ENCODE measurements around the gene NUSAP1.
"Not testable (repeated sequence)": the region's sequence is repeated elsewhere in the genome, so short reads cannot be mapped to it uniquely, and the experiment has no call there.

NUSAP1 gene

DNA sequence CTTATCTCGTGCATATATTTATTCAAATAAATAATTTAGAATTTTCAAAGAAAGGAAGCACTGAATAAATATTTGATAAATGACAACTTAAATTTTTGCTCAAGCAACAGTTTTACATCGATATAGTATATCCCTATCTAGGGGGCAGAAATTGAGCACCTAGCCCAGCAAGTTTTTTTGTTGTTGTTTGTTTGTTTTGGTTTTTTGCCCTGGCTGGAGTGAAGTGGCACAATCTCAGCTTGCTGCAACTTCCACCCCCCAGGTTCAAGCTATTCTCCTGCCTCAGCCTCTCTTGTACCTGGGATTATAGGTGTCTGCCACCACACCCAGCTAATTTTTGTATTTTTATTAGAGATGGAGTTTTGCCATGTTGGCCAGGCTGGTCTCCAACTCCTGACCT, 42.7 kb upstream of the NUSAP1 start:
- Histone ChIP-seq H3K27ac (replicated peaks; ENCODE audit: low read length) (no peak overlapping the region), H2BK120ac (ENCODE audit: low read depth, low read length) (no peak overlapping the region), H3K4me2 (ENCODE audit: insufficient read depth, low read length, poor library complexity, severe bottlenecking) (no peak overlapping the region), H3K27me3 (ENCODE audit: control insufficient read depth in 3 of 3, insufficient read depth in 3 of 3, low read depth in 1 of 3, low read length in 3 of 3) (no peaks in the 10 kb centered on the region), H4K91ac (ENCODE audit: low read depth, low read length, poor library complexity) (no peak overlapping the region), H2BK12ac (ENCODE audit: low read length) (no peak overlapping the region), H3K79me1 (ENCODE audit: low read depth, low read length) (peaks cover 2% of the 10 kb centered on the region), H3K9me3 (replicated peaks in 1 of 2; ENCODE audit: control insufficient read depth in 2 of 2, insufficient read depth in 1 of 2, low read depth in 1 of 2, low read length in 2 of 2) (peaks cover 0 to 10% of the 10 kb centered on the region in 2 donors), H2BK15ac (ENCODE audit: low read length) (no peak overlapping the region), H3K14ac (ENCODE audit: low read length) (no peak overlapping the region), H3K18ac (ENCODE audit: low read length) (no peak overlapping the region), H3K36me3 (replicated peaks in 1 of 2; ENCODE audit: control insufficient read depth in 2 of 2, insufficient read depth in 2 of 2, low read length in 2 of 2) (peaks cover 18 to 96% of the 10 kb centered on the region in 2 donors), H3K23ac (ENCODE audit: low read depth, low read length, poor library complexity) (no peak overlapping the region), H2BK5ac (ENCODE audit: low read length) (no peak overlapping the region), H2AFZ (ENCODE audit: low read length) (no peak overlapping the region), H3K4me1 (ENCODE audit: control insufficient read depth in 2 of 2, insufficient read depth in 1 of 2, low read depth in 1 of 2, low read length in 2 of 2) (peaks cover 4 to 7% of the 10 kb centered on the region in 2 donors), H3K4me3 (ENCODE audit: low read length in 2 of 2) (no peak overlapping the region), H3K4ac (ENCODE audit: low read length) (no peak overlapping the region), H2AK5ac (ENCODE audit: low read depth, low read length) (no peak overlapping the region), H4K8ac (ENCODE audit: low read depth, low read length) (no peak overlapping the region), H3K9ac (ENCODE audit: low read depth, low read length, poor library complexity) (no peak overlapping the region)
- DNase-seq (ENCODE audit: low spot score): no peak
- no CpG with 5 or more reads among the region's 2 CpGs for WGBS, 2 donors (ENCODE audit: extremely low coverage in 2 of 2, insufficient read length in 2 of 2, insufficient replicate concordance in 1 of 2)

DNA sequence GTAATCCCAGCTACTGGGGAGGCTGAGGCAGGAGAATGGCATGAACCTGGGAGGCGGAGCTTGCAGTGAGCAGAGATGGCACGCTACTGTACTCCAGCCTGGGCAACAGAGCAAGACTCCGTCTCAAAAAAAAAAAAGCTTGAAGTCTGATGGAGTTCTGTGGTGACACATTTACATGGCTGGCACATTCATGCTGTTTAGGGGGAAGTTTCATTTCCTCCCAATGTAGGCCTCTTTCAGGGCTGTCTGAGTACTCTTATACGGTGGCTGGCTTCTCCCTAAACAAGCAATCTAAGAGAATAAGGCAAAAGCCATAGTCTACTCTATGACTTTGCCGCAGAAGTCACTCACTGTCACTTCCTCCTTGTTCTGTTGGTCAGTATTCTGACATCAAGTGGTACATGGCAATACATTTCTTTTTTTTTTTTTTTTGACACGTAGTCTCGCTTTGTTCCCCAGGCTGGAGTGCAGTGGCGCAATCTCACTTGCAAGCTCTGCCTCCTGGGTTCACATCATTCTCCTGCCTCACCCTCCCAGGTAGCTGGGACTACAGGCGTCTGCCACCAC, 41.5 kb upstream of the NUSAP1 start:
- H3K9me3 ChIP-seq (replicated peaks in 1 of 2; ENCODE audit: control insufficient read depth in 2 of 2, insufficient read depth in 1 of 2, low read depth in 1 of 2, low read length in 2 of 2): peaks cover 0 to 5% of the 10 kb centered on the region in 2 donors
- no peak for DNase-seq (ENCODE audit: low spot score)
- H2BK5ac ChIP-seq (ENCODE audit: low read length): no peak overlapping the region
- no peak overlapping the region for H2AFZ ChIP-seq (ENCODE audit: low read length)
- no peak overlapping the region for H2BK15ac ChIP-seq (ENCODE audit: low read length)
- no peak overlapping the region for H3K4ac ChIP-seq (ENCODE audit: low read length)
- no peak overlapping the region for H3K18ac ChIP-seq (ENCODE audit: low read length)
- no CpG with 5 or more reads among the region's 9 CpGs for WGBS, 2 donors (ENCODE audit: extremely low coverage in 2 of 2, insufficient read length in 2 of 2, insufficient replicate concordance in 1 of 2)
- no peak overlapping the region for H2BK120ac ChIP-seq (ENCODE audit: low read depth, low read length)
- H3K27ac ChIP-seq (replicated peaks; ENCODE audit: low read length): no peak overlapping the region
- H3K79me1 ChIP-seq (ENCODE audit: low read depth, low read length): peaks cover 2% of the 10 kb centered on the region
- no peak overlapping the region for H2BK12ac ChIP-seq (ENCODE audit: low read length)
- no peak overlapping the region for H3K14ac ChIP-seq (ENCODE audit: low read length)
- no peak overlapping the region for H3K4me3 ChIP-seq (ENCODE audit: low read length in 2 of 2)
- H3K27me3 ChIP-seq (ENCODE audit: control insufficient read depth in 3 of 3, insufficient read depth in 3 of 3, low read depth in 1 of 3, low read length in 3 of 3): no peaks in the 10 kb centered on the region
- H3K36me3 ChIP-seq (replicated peaks in 1 of 2; ENCODE audit: control insufficient read depth in 2 of 2, insufficient read depth in 2 of 2, low read length in 2 of 2): peaks cover 17 to 96% of the 10 kb centered on the region in 2 donors
- H4K8ac ChIP-seq (ENCODE audit: low read depth, low read length): no peak overlapping the region
- H3K9ac ChIP-seq (ENCODE audit: low read depth, low read length, poor library complexity): no peak overlapping the region
- H3K4me1 ChIP-seq (ENCODE audit: control insufficient read depth in 2 of 2, insufficient read depth in 1 of 2, low read depth in 1 of 2, low read length in 2 of 2): peaks cover 0 to 2% of the 10 kb centered on the region in 2 donors
- no peak overlapping the region for H3K4me2 ChIP-seq (ENCODE audit: insufficient read depth, low read length, poor library complexity, severe bottlenecking)
- H3K23ac ChIP-seq (ENCODE audit: low read depth, low read length, poor library complexity): no peak overlapping the region
- H4K91ac ChIP-seq (ENCODE audit: low read depth, low read length, poor library complexity): no peak overlapping the region
- no peak overlapping the region for H2AK5ac ChIP-seq (ENCODE audit: low read depth, low read length)

DNA sequence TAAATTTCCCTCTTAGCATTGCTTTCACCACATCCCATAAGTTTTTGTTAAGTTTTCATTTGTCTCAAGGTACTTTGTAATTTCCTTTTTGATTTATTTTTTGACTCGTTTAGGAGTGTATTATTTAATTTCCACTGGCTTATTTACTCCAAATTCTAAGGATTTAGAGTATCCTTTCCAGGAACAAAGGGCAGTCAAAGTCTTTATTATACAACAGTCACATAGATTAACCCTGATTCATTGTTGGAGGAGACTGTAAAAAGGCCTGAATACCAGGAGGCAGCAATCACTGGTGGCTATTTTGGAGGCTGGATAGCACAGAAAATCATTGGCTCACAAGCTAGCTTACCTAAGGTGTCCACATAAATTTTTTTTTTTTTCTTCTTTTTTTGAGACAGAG, 40.2 kb upstream of the NUSAP1 start:
- no peaks in the 10 kb centered on the region for H3K27me3 ChIP-seq (ENCODE audit: control insufficient read depth in 3 of 3, insufficient read depth in 3 of 3, low read depth in 1 of 3, low read length in 3 of 3)
- no peak for DNase-seq (ENCODE audit: low spot score)
- peaks cover 15 to 96% of the 10 kb centered on the region in 2 donors for H3K36me3 ChIP-seq (replicated peaks in 1 of 2; ENCODE audit: control insufficient read depth in 2 of 2, insufficient read depth in 2 of 2, low read length in 2 of 2)
- H2BK15ac ChIP-seq (ENCODE audit: low read length): no peak overlapping the region
- H3K14ac ChIP-seq (ENCODE audit: low read length): no peak overlapping the region
- H3K4me3 ChIP-seq (ENCODE audit: low read length in 2 of 2): no peak overlapping the region
- H3K27ac ChIP-seq (replicated peaks; ENCODE audit: low read length): no peak overlapping the region
- peaks cover 4% of the 10 kb centered on the region for H3K79me1 ChIP-seq (ENCODE audit: low read depth, low read length)
- H2BK120ac ChIP-seq (ENCODE audit: low read depth, low read length): no peak overlapping the region
- no peak overlapping the region for H2AFZ ChIP-seq (ENCODE audit: low read length)
- peaks cover 0 to 2% of the 10 kb centered on the region in 2 donors for H3K4me1 ChIP-seq (ENCODE audit: control insufficient read depth in 2 of 2, insufficient read depth in 1 of 2, low read depth in 1 of 2, low read length in 2 of 2)
- no peak overlapping the region for H4K91ac ChIP-seq (ENCODE audit: low read depth, low read length, poor library complexity)
- no peak overlapping the region for H3K4me2 ChIP-seq (ENCODE audit: insufficient read depth, low read length, poor library complexity, severe bottlenecking)
- no peak overlapping the region for H3K4ac ChIP-seq (ENCODE audit: low read length)
- H3K9me3 ChIP-seq (replicated peaks in 1 of 2; ENCODE audit: control insufficient read depth in 2 of 2, insufficient read depth in 1 of 2, low read depth in 1 of 2, low read length in 2 of 2): no peaks in the 10 kb centered on the region
- H3K18ac ChIP-seq (ENCODE audit: low read length): no peak overlapping the region
- H3K23ac ChIP-seq (ENCODE audit: low read depth, low read length, poor library complexity): no peak overlapping the region
- H2AK5ac ChIP-seq (ENCODE audit: low read depth, low read length): no peak overlapping the region
- H2BK12ac ChIP-seq (ENCODE audit: low read length): no peak overlapping the region
- H4K8ac ChIP-seq (ENCODE audit: low read depth, low read length): no peak overlapping the region
- no peak overlapping the region for H3K9ac ChIP-seq (ENCODE audit: low read depth, low read length, poor library complexity)
- WGBS, 2 donors (ENCODE audit: extremely low coverage in 2 of 2, insufficient read length in 2 of 2, insufficient replicate concordance in 1 of 2): no CpG with 5 or more reads among the region's 1 CpG
- no peak overlapping the region for H2BK5ac ChIP-seq (ENCODE audit: low read length)

DNA sequence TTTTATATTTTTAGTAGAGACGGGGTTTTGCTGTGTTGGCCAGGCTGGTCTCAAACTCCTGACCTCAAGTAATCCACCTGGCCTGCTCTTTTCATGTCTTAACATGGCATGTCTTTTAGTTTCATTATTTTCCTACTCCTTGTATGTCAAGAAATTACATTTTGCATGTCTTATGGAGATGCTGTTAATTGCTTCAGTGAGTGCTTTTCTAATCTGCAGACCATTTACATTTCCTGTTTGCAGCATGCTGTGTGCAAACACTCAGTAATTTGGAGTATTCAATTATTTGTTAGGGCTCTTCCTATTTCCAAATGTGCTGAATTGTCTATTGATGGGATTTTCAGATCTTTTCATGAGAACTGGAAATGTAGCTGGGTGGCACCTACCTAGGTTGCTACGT, 31.5 kb upstream of the NUSAP1 start:
- H3K23ac ChIP-seq (ENCODE audit: low read depth, low read length, poor library complexity); H3K4me1 ChIP-seq (ENCODE audit: control insufficient read depth in 2 of 2, insufficient read depth in 1 of 2, low read depth in 1 of 2, low read length in 2 of 2); H3K9ac ChIP-seq (ENCODE audit: low read depth, low read length, poor library complexity); H3K4me3 ChIP-seq (ENCODE audit: low read length in 2 of 2); H3K9me3 ChIP-seq (replicated peaks in 1 of 2; ENCODE audit: control insufficient read depth in 2 of 2, insufficient read depth in 1 of 2, low read depth in 1 of 2, low read length in 2 of 2); H3K4ac ChIP-seq (ENCODE audit: low read length); H3K4me2 ChIP-seq (ENCODE audit: insufficient read depth, low read length, poor library complexity, severe bottlenecking); H2BK120ac ChIP-seq (ENCODE audit: low read depth, low read length); H2AFZ ChIP-seq (ENCODE audit: low read length); H3K14ac ChIP-seq (ENCODE audit: low read length); H4K91ac ChIP-seq (ENCODE audit: low read depth, low read length, poor library complexity); H2BK12ac ChIP-seq (ENCODE audit: low read length); DNase-seq (ENCODE audit: low spot score); H2AK5ac ChIP-seq (ENCODE audit: low read depth, low read length); H3K27me3 ChIP-seq (ENCODE audit: control insufficient read depth in 3 of 3, insufficient read depth in 3 of 3, low read depth in 1 of 3, low read length in 3 of 3); H2BK15ac ChIP-seq (ENCODE audit: low read length); H4K8ac ChIP-seq (ENCODE audit: low read depth, low read length); H2BK5ac ChIP-seq (ENCODE audit: low read length); H3K27ac ChIP-seq (replicated peaks; ENCODE audit: low read length); H3K79me1 ChIP-seq (ENCODE audit: low read depth, low read length); H3K18ac ChIP-seq (ENCODE audit: low read length): not testable (repeated sequence)
- no CpG with 5 or more reads among the region's 2 CpGs for whole genome bisulfite sequencing, 2 donors (ENCODE audit: extremely low coverage in 2 of 2, insufficient read length in 2 of 2, insufficient replicate concordance in 1 of 2)
- H3K36me3 ChIP-seq (replicated peaks in 1 of 2; ENCODE audit: control insufficient read depth in 2 of 2, insufficient read depth in 2 of 2, low read length in 2 of 2): peaks cover 8 to 83% of the 10 kb centered on the region in 2 donors
